Measurements from ENCODE around the gene BICC1.

DNA sequence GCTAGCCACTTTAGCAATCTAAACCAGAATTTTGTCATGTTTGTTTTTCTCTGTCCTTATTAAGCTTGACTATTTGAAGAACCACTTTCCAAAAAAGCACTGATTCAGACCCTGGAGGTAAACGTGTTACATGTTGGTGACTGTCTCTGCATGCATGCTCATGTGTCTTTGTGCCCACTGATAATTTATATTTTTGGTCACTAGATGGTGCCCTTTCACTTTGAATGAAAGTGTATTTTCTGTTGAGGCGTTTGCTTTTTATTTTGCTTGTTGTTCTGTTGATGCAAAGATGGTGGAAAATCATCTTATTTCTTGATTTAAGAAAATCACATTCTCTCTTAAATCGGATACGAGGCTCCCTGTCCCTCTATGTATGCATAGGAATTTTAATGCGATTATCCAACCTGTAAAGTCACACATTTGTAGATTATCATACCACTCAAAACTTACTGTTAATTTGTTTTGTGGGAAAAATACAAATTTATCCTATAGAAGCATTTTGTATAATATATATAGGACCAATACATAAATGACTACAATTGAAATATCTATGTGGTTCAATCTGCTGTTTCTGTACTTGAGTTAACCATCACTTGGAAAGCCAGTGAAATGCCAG, 269.3 kb downstream of the BICC1 start:
- peak; percentile 74 for TF ChIP-seq CTCF (conservative IDR thresholded peaks at IDR 0.05; ENCODE audit: low read length)
- TF ChIP-seq EZH2phosphoT487 (IDR thresholded peaks at IDR 0.05; ENCODE audit: borderline replicate concordance) = no peak
